ENCODE results near the gene ELANE.

DNA sequence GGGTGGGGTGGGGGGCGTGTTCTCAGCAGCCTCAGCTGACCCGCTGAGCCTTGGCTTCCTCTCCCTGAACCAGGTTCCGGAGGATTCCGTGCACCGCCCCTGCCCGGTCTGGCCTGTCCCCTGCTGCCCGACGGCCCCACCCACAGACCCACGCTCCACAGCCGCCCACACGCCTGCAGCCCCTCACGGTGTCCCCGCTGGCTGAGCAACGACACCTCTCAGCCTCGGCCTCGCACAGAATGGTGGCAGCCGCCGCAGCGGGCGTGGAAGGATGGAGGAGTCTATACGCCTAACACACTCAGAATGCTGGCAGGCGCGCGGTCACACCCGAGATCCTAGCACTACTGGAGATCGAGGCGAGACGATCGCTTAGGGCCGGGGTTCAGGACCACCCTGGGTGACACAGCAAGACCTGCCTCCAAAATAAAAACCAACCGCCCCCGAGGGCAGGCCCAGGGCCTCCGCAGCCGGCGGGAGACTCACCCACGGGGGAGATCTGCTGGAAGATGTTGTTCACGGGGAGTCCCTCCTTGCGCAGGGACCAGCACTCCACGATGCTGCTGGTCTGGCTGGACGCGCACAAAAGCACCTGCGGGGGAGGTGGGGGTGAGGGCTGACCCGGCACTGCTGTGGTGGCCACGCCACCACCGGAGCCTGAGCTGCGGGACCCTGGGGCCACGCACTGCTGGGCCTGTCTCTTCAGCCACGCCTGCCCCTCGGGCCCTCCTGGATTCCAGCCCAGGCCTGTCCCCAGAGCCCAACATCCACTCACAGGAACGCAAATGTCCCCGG is 32.5 kb downstream of the ELANE start:
- TF ChIP-seq, protein P1, sequence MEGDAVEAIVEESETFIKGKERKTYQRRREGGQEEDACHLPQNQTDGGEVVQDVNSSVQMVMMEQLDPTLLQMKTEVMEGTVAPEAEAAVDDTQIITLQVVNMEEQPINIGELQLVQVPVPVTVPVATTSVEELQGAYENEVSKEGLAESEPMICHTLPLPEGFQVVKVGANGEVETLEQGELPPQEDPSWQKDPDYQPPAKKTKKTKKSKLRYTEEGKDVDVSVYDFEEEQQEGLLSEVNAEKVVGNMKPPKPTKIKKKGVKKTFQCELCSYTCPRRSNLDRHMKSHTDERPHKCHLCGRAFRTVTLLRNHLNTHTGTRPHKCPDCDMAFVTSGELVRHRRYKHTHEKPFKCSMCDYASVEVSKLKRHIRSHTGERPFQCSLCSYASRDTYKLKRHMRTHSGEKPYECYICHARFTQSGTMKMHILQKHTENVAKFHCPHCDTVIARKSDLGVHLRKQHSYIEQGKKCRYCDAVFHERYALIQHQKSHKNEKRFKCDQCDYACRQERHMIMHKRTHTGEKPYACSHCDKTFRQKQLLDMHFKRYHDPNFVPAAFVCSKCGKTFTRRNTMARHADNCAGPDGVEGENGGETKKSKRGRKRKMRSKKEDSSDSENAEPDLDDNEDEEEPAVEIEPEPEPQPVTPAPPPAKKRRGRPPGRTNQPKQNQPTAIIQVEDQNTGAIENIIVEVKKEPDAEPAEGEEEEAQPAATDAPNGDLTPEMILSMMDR (IDR thresholded peaks at IDR 0.05), result no peak
- no peak for TF ChIP-seq POLR2A (IDR thresholded peaks at IDR 0.05)

All from adrenal gland (tissue), 5 donors.